ENCODE measurements around the gene C1QTNF8. TPM values are rescaled to one million over a fixed set of nuclear protein-coding genes. Genes with fewer than 3 reads are reported as not detected.

The C1QTNF8 gene
- total and polyA plus RNA-seq, 4 donors: not detected

GRCh38 chr16:1049976-1050247 is 46.1 kb downstream of the C1QTNF8 start:
- TF ChIP-seq FOXA1 (IDR thresholded peaks at IDR 0.05): no peak
- no peak for TF ChIP-seq RAD21 (IDR thresholded peaks at IDR 0.05)
- TF ChIP-seq YY1 (IDR thresholded peaks at IDR 0.05): no peak
- no peak for TF ChIP-seq HNF4G (IDR thresholded peaks at IDR 0.05)
- TF ChIP-seq REST (IDR thresholded peaks at IDR 0.05): no peak
- no peak for TF ChIP-seq JUND (IDR thresholded peaks at IDR 0.05)
- no peak for TF ChIP-seq RXRA (IDR thresholded peaks at IDR 0.05)
- TF ChIP-seq TAF1 (conservative IDR thresholded peaks at IDR 0.05): no peak
- no peak for TF ChIP-seq ZBTB33 (IDR thresholded peaks at IDR 0.05)
- Histone ChIP-seq H3K9me3 (ENCODE audit: control insufficient read depth in 4 of 4, low read length in 3 of 4) (no peaks in the 10 kb centered on the region), H3K27ac (ENCODE audit: low read depth in 1 of 2, low read length in 2 of 2) (no peak overlapping the region), H3K27me3 (ENCODE audit: control insufficient read depth in 4 of 4, insufficient read depth in 4 of 4, low read length in 3 of 4) (peaks cover 0 to 12% (median 0%) of the 10 kb centered on the region in 4 donors), H3K36me3 (ENCODE audit: control insufficient read depth in 4 of 4, insufficient read depth in 3 of 4, low read depth in 1 of 4, low read length in 3 of 4) (no peaks in the 10 kb centered on the region), H3K4me1 (ENCODE audit: control insufficient read depth in 4 of 4, insufficient read depth in 4 of 4, low read length in 3 of 4) (no peaks in the 10 kb centered on the region), H3K9ac (ENCODE audit: low read depth in 1 of 2, low read length in 2 of 2) (no peak overlapping the region), H3K4me3 (ENCODE audit: low read depth in 1 of 3, low read length in 3 of 3) (no peak overlapping the region)
- DNase-seq (ENCODE audit: low spot score): no peak
- 83% methylated on average over 11 of the region's 11 CpGs for WGBS

- WGBS: 70% methylated on average over 31 of the region's 31 CpGs
- no peak for DNase-seq (ENCODE audit: low spot score)
Measured at GRCh38 chr16:1049113-1049975, 46.7 kb downstream of the C1QTNF8 start.

More at GRCh38 chr16:1049113-1049975, 46.7 kb downstream of the C1QTNF8 start:
- Histone ChIP-seq H3K4me3 (ENCODE audit: low read depth in 1 of 3, low read length in 3 of 3) (no peak overlapping the region), H3K4me1 (ENCODE audit: control insufficient read depth in 4 of 4, insufficient read depth in 4 of 4, low read length in 3 of 4) (no peaks in the 10 kb centered on the region), H3K27ac (ENCODE audit: low read depth in 1 of 2, low read length in 2 of 2) (no peak overlapping the region), H3K9me3 (ENCODE audit: control insufficient read depth in 4 of 4, low read length in 3 of 4) (no peaks in the 10 kb centered on the region), H3K36me3 (ENCODE audit: control insufficient read depth in 4 of 4, insufficient read depth in 3 of 4, low read depth in 1 of 4, low read length in 3 of 4) (no peaks in the 10 kb centered on the region), H3K9ac (ENCODE audit: low read depth in 1 of 2, low read length in 2 of 2) (no peak overlapping the region), H3K27me3 (ENCODE audit: control insufficient read depth in 4 of 4, insufficient read depth in 4 of 4, low read length in 3 of 4) (peaks cover 0 to 9% (median 0%) of the 10 kb centered on the region in 4 donors)
- TF ChIP-seq REST (IDR thresholded peaks at IDR 0.05): no peak

All from liver (tissue), 9 donors.